ENCODE data around the gene FAM13B. TPM values are rescaled to one million over a fixed set of nuclear protein-coding genes. Genes with fewer than 3 reads are reported as not detected.
"Not testable (repeated sequence)": the region's sequence is repeated elsewhere in the genome, so short reads cannot be mapped to it uniquely, and the experiment has no call there.

Gene FAM13B
- total RNA-seq, 2 donors from 2014 or later: 43.1 to 50.4 TPM

GRCh38 chr5:138051441-138052296 is 18.8 kb upstream of the FAM13B start:
- H3K9me3 Mint-ChIP-seq: no peaks in the 10 kb centered on the region
- H3K27ac Mint-ChIP-seq: no peak overlapping the region
- H3K4me1 Mint-ChIP-seq (ENCODE audit: low read depth in 2 of 2): no peaks in the 10 kb centered on the region
- no peaks in the 10 kb centered on the region for H3K36me3 Mint-ChIP-seq
- DNase-seq (ENCODE audit: low spot score) (no peak), ATAC-seq (no peak)
- peaks cover 0 to 5% of the 10 kb centered on the region in 2 donors for H3K27me3 Mint-ChIP-seq
- no peak overlapping the region for H3K4me3 Mint-ChIP-seq

- not testable (repeated sequence) for DNase-seq (ENCODE audit: low spot score); H3K4me3 Mint-ChIP-seq; H3K27ac Mint-ChIP-seq; H3K27me3 Mint-ChIP-seq; H3K9me3 Mint-ChIP-seq; H3K4me1 Mint-ChIP-seq (ENCODE audit: low read depth in 2 of 2); ATAC-seq; H3K36me3 Mint-ChIP-seq
Observed at GRCh38 chr5:138045283-138045682, 12.4 kb upstream of the FAM13B start.

GRCh38 chr5:138038826-138039225 is 5.9 kb upstream of the FAM13B start:
- Mint-ChIP-seq H3K9me3 (no peaks in the 10 kb centered on the region), H3K4me3 (no peak overlapping the region), H3K27me3 (peaks cover 0 to 3% of the 10 kb centered on the region in 2 donors), H3K27ac (no peak overlapping the region), H3K4me1 (ENCODE audit: low read depth in 2 of 2) (peaks cover 6 to 7% of the 10 kb centered on the region in 2 donors), H3K36me3 (no peaks in the 10 kb centered on the region)
- DNase-seq (ENCODE audit: low spot score): no peak
- no peak for ATAC-seq

GRCh38 chr5:138037907-138038633 is 5.2 kb upstream of the FAM13B start:
- H3K4me3 Mint-ChIP-seq: no peak overlapping the region
- H3K9me3 Mint-ChIP-seq: no peaks in the 10 kb centered on the region
- no peak for DNase-seq (ENCODE audit: low spot score)
- H3K4me1 Mint-ChIP-seq (ENCODE audit: low read depth in 2 of 2): peaks cover 7 to 11% of the 10 kb centered on the region in 2 donors
- H3K27ac Mint-ChIP-seq: peak overlapping the region in 1 of 2 donors; percentile 14
- no peak for ATAC-seq
- H3K36me3 Mint-ChIP-seq: no peaks in the 10 kb centered on the region
- H3K27me3 Mint-ChIP-seq: peaks cover 0 to 3% of the 10 kb centered on the region in 2 donors

GRCh38 chr5:138037271-138037670 is 4.4 kb upstream of the FAM13B start:
- H3K4me3 Mint-ChIP-seq: no peak overlapping the region
- no peak for DNase-seq (ENCODE audit: low spot score)
- H3K4me1 Mint-ChIP-seq (ENCODE audit: low read depth in 2 of 2): peaks cover 8 to 12% of the 10 kb centered on the region in 2 donors
- no peaks in the 10 kb centered on the region for H3K9me3 Mint-ChIP-seq
- no peak for ATAC-seq
- peaks cover 0 to 3% of the 10 kb centered on the region in 2 donors for H3K27me3 Mint-ChIP-seq
- H3K27ac Mint-ChIP-seq: no peak overlapping the region
- H3K36me3 Mint-ChIP-seq: no peaks in the 10 kb centered on the region

- DNase-seq (ENCODE audit: low spot score) (peak; percentile 76), ATAC-seq (peak; percentile 68 to 71)
- H3K9me3 Mint-ChIP-seq: no peaks in the 10 kb centered on the region
- no peak overlapping the region for H3K27ac Mint-ChIP-seq
- H3K36me3 Mint-ChIP-seq: peaks cover 6% of the 10 kb centered on the region
- peaks cover 22% of the 10 kb centered on the region in 2 donors for H3K4me1 Mint-ChIP-seq (ENCODE audit: low read depth in 2 of 2)
- H3K4me3 Mint-ChIP-seq: peak overlapping the region; percentile 19
- H3K27me3 Mint-ChIP-seq: no peaks in the 10 kb centered on the region
Observed at GRCh38 chr5:138035605-138036537, 3.0 kb upstream of the FAM13B start.

- Mint-ChIP-seq H3K36me3 (peaks cover 6% of the 10 kb centered on the region), H3K4me1 (ENCODE audit: low read depth in 2 of 2) (peaks cover 36 to 41% of the 10 kb centered on the region in 2 donors), H3K4me3 (peak overlapping the region; percentile 99), H3K27ac (peak overlapping the region; percentile 94 to 96), H3K27me3 (no peaks in the 10 kb centered on the region), H3K9me3 (no peaks in the 10 kb centered on the region)
- DNase-seq (ENCODE audit: low spot score): no peak
- ATAC-seq: no peak
Observed at GRCh38 chr5:138033907-138034306, 1.0 kb upstream of the FAM13B start.

- Mint-ChIP-seq H3K36me3 (peaks cover 6% of the 10 kb centered on the region), H3K27ac (peak overlapping the region; percentile 94 to 96), H3K9me3 (no peaks in the 10 kb centered on the region), H3K27me3 (no peaks in the 10 kb centered on the region), H3K4me3 (peak overlapping the region; percentile 99), H3K4me1 (ENCODE audit: low read depth in 2 of 2) (peaks cover 36 to 42% of the 10 kb centered on the region in 2 donors)
- no peak for DNase-seq (ENCODE audit: low spot score)
- no peak for ATAC-seq
Observed at GRCh38 chr5:138033386-138033808, 518 bp upstream of the FAM13B start.

- ATAC-seq (peak; percentile 65 to 73), DNase-seq (ENCODE audit: low spot score) (peak; percentile 77)
- Mint-ChIP-seq H3K4me3 (peak overlapping the region; percentile 99), H3K36me3 (peaks cover 6% of the 10 kb centered on the region), H3K27me3 (no peaks in the 10 kb centered on the region), H3K27ac (peak overlapping the region; percentile 94 to 96), H3K4me1 (ENCODE audit: low read depth in 2 of 2) (peaks cover 44 to 53% of the 10 kb centered on the region in 2 donors), H3K9me3 (no peaks in the 10 kb centered on the region)
Observed at GRCh38 chr5:138032028-138032571, 779 bp downstream of the FAM13B start.

GRCh38 chr5:138029944-138030343 is 2.9 kb downstream of the FAM13B start:
- H3K9me3 Mint-ChIP-seq: no peaks in the 10 kb centered on the region
- peaks cover 44 to 55% of the 10 kb centered on the region in 2 donors for H3K4me1 Mint-ChIP-seq (ENCODE audit: low read depth in 2 of 2)
- peak overlapping the region; percentile 94 to 96 for H3K27ac Mint-ChIP-seq
- DNase-seq (ENCODE audit: low spot score) (no peak), ATAC-seq (no peak)
- H3K36me3 Mint-ChIP-seq: peaks cover 6% of the 10 kb centered on the region
- H3K27me3 Mint-ChIP-seq: no peaks in the 10 kb centered on the region
- H3K4me3 Mint-ChIP-seq: peak overlapping the region; percentile 99

- Mint-ChIP-seq H3K9me3 (no peaks in the 10 kb centered on the region), H3K27ac (peak overlapping the region; percentile 94 to 96), H3K4me3 (peak overlapping the region; percentile 99), H3K27me3 (no peaks in the 10 kb centered on the region), H3K36me3 (peaks cover 6% of the 10 kb centered on the region), H3K4me1 (ENCODE audit: low read depth in 2 of 2) (peaks cover 49 to 58% of the 10 kb centered on the region in 2 donors)
- no peak for ATAC-seq
- DNase-seq (ENCODE audit: low spot score): no peak
Observed at GRCh38 chr5:138029501-138029900, 3.4 kb downstream of the FAM13B start.

GRCh38 chr5:138028971-138029365 is 3.9 kb downstream of the FAM13B start:
- Mint-ChIP-seq H3K4me3 (peak overlapping the region; percentile 99), H3K27ac (peak overlapping the region; percentile 94 to 96), H3K36me3 (peaks cover 6% of the 10 kb centered on the region), H3K9me3 (no peaks in the 10 kb centered on the region), H3K27me3 (no peaks in the 10 kb centered on the region), H3K4me1 (ENCODE audit: low read depth in 2 of 2) (peaks cover 53 to 63% of the 10 kb centered on the region in 2 donors)
- DNase-seq (ENCODE audit: low spot score) (no peak), ATAC-seq (no peak)

Data from natural killer cell treated with Interleukin-12 subunit alpha and Interleukin-12 subunit beta and Interleukin-15 and Interleukin-18, amount 100 ng/mL, for 72 hours (primary cell).